ENCODE data around the gene ZDHHC11B.
"Not testable (repeated sequence)": the region's sequence is repeated elsewhere in the genome, so short reads cannot be mapped to it uniquely, and the experiment has no call there.

DNA sequence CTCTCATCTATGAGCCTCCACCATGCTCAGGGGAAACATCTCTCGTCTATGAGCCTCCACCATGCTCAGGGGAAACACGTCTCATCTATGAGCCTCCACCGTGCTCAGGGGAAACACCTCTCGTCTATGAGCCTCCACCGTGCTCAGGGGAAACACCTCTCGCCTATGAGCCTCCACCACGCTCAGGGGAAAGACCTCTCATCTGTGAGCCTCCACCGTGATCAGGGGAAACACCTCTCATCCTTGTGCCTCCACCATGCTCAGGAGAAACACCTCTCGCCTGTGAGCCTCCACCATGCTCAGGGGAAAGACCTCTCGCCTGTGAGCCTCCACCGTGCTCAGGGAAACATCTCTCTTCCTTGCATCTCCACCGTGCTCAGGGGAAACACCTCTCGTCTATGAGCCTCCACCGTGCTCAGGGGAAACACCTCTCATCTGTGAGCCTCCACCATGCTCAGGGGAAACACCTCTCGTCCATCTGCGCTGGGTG lies 30.3 kb downstream of the ZDHHC11B start:
- TF ChIP-seq, protein P1, sequence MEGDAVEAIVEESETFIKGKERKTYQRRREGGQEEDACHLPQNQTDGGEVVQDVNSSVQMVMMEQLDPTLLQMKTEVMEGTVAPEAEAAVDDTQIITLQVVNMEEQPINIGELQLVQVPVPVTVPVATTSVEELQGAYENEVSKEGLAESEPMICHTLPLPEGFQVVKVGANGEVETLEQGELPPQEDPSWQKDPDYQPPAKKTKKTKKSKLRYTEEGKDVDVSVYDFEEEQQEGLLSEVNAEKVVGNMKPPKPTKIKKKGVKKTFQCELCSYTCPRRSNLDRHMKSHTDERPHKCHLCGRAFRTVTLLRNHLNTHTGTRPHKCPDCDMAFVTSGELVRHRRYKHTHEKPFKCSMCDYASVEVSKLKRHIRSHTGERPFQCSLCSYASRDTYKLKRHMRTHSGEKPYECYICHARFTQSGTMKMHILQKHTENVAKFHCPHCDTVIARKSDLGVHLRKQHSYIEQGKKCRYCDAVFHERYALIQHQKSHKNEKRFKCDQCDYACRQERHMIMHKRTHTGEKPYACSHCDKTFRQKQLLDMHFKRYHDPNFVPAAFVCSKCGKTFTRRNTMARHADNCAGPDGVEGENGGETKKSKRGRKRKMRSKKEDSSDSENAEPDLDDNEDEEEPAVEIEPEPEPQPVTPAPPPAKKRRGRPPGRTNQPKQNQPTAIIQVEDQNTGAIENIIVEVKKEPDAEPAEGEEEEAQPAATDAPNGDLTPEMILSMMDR (IDR thresholded peaks at IDR 0.05), result not testable (repeated sequence)
- not testable (repeated sequence) for TF ChIP-seq POLR2A (IDR thresholded peaks at IDR 0.05)
